HG03039 (cell line): ENCODE measurements around the gene FAM210B.
A peak's percentile ranks its signal among the peaks of the same experiment; 100 is the strongest.
"Not testable (repeated sequence)": the region's sequence is repeated elsewhere in the genome, so short reads cannot be mapped to it uniquely, and the experiment has no call there.

Experiments used
- ATAC-seq: cut with Tn5 transposase; IDR thresholded peaks from one replicate; pipeline ENCODE4 v1.9.1; 2021; ENCODE audit warnings: mild to moderate bottlenecking, moderate library complexity; ENCODE audit not compliant: unreplicated experiment

The FAM210B gene

GRCh38 chr20:56391596-56392131 lies 32.9 kb downstream of the FAM210B start:
- peak; percentile 22 for ATAC-seq

GRCh38 chr20:56392132-56392880 lies 33.5 kb downstream of the FAM210B start, which contains the start of the genes AURKA and CSTF1:
Gene AURKA, minus strand, starts transcription at chr20:56392215. Its CDS starts 4,018 bp downstream, at chr20:56388197.
Gene CSTF1, plus strand, starts transcription at chr20:56392645. Its CDS starts 2,908 bp downstream, at chr20:56395553.
- peak; percentile 97 for ATAC-seq

GRCh38 chr20:56392881-56393482 lies 34.2 kb downstream of the FAM210B start:
- ATAC-seq = no peak

- ATAC-seq = no peak
Observed at GRCh38 chr20:56393653-56394052, 34.9 kb downstream of the FAM210B start.

- no peak for ATAC-seq
Observed at GRCh38 chr20:56395166-56395565, 36.4 kb downstream of the FAM210B start.

- ATAC-seq = peak; percentile 56
Observed at GRCh38 chr20:56400001-56400640, 41.3 kb downstream of the FAM210B start.

GRCh38 chr20:56403465-56403864 lies 44.7 kb downstream of the FAM210B start:
- ATAC-seq = no peak

- not testable (repeated sequence) for ATAC-seq
Observed at GRCh38 chr20:56405356-56405755, 46.6 kb downstream of the FAM210B start.

GRCh38 chr20:56406910-56407309 lies 48.1 kb downstream of the FAM210B start:
- ATAC-seq = no peak

GRCh38 chr20:56409521-56409920 lies 50.7 kb downstream of the FAM210B start:
- ATAC-seq = no peak

GRCh38 chr20:56409956-56410355 lies 51.2 kb downstream of the FAM210B start:
- ATAC-seq = no peak

GRCh38 chr20:56411287-56411686 lies 52.5 kb downstream of the FAM210B start:
- not testable (repeated sequence) for ATAC-seq

- no peak for ATAC-seq
Observed at GRCh38 chr20:56411759-56412472, 53.1 kb downstream of the FAM210B start, which contains the start of gene CASS4. Gene CASS4, plus strand, starts transcription at chr20:56412260. Its CDS starts 199 bp downstream, at chr20:56412459.

GRCh38 chr20:56412473-56412790 lies 53.7 kb downstream of the FAM210B start:
- no peak for ATAC-seq

- ATAC-seq = no peak
Observed at GRCh38 chr20:56412949-56413348, 54.2 kb downstream of the FAM210B start.

GRCh38 chr20:56414842-56415765 lies 56.3 kb downstream of the FAM210B start:
- ATAC-seq = no peak

- ATAC-seq = no peak
Observed at GRCh38 chr20:56417402-56417801, 58.6 kb downstream of the FAM210B start.

GRCh38 chr20:56417911-56418310 lies 59.1 kb downstream of the FAM210B start:
- no peak for ATAC-seq
